Astrocyte of the cerebellum (primary cell): ENCODE results near the gene LRRC40.

Source experiments
- DNase-seq: peaks from one replicate; pipeline ENCODE4 v3.0.0-alpha.2; 2011; ENCODE audit warnings: low read depth
- H3K4me3 ChIP-seq: 2 replicates; pipeline ENCODE4 v1.5.1; 2011; ENCODE audit warnings: mild to moderate bottlenecking, low read depth, low read length, moderate library complexity
- in situ Hi-C: cut with HindIII; loops from 2 replicates; pipeline ENCODE4 v1.10.0; 2017; ENCODE audit warnings: low sequenced_read_pairs
- TF ChIP-seq, protein P1 (sequence below): IDR thresholded peaks from 2 replicates; pipeline ENCODE4 v1.5.1; 2012; ENCODE audit warnings: low read length, low read depth, moderate library complexity, mild to moderate bottlenecking; ENCODE audit errors: missing control alignments

Gene LRRC40

GRCh38 chr1:70143048-70143659 lies 62.2 kb downstream of the LRRC40 start:
- DNase-seq = peak; percentile 26
- TF ChIP-seq, protein P1, sequence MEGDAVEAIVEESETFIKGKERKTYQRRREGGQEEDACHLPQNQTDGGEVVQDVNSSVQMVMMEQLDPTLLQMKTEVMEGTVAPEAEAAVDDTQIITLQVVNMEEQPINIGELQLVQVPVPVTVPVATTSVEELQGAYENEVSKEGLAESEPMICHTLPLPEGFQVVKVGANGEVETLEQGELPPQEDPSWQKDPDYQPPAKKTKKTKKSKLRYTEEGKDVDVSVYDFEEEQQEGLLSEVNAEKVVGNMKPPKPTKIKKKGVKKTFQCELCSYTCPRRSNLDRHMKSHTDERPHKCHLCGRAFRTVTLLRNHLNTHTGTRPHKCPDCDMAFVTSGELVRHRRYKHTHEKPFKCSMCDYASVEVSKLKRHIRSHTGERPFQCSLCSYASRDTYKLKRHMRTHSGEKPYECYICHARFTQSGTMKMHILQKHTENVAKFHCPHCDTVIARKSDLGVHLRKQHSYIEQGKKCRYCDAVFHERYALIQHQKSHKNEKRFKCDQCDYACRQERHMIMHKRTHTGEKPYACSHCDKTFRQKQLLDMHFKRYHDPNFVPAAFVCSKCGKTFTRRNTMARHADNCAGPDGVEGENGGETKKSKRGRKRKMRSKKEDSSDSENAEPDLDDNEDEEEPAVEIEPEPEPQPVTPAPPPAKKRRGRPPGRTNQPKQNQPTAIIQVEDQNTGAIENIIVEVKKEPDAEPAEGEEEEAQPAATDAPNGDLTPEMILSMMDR = peak; percentile 50
- no peak overlapping the region for H3K4me3 ChIP-seq
- in situ Hi-C loops = no loop called here

GRCh38 chr1:70142075-70142474 lies 63.3 kb downstream of the LRRC40 start:
- peak; percentile 3 for DNase-seq
- H3K4me3 ChIP-seq = no peak overlapping the region
- in situ Hi-C loops = no loop called here
- TF ChIP-seq, protein P1 = peak; percentile 24

DNA sequence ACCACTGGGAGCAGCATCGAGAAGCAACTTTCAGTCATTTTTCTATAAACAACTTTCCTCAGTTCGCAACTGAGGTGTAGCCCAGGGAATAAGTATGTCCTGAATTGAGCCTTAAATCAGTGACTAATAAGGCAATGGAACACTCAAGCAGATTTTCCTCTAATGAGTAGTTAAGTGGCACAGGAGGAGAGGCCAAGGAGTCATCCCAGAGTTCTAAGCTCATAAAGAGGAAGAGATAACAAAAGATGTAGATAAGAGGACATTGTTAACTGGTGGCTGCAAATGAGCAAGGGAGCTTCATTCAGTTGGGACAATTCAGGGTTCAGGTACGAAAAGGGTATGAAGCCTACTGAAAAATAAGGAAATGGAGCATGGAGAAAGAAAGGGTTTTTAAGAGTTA lies 64.5 kb downstream of the LRRC40 start:
- DNase-seq = no peak
- TF ChIP-seq, protein P1 = no peak
- no peak overlapping the region for H3K4me3 ChIP-seq
- in situ Hi-C loops = no loop called here

DNA sequence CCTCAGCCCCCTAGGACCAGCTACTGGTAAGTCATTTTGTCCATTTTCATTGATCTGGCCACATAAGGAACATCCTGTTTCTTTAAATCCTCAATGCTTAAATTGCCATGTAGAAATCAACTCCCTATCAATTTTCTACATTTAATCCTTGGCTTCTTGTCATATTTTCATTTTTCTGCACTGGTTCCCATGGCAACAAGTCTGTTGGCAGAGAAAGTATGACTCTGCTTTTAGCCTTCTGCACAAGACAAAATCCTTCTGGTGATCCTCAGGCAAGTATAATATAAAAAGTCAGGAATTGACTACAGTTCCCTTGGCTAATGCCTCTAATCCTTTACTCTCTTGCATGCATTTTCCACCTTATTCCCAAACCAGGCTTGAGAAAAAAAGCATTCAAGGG lies 65.0 kb downstream of the LRRC40 start:
- no peak overlapping the region for H3K4me3 ChIP-seq
- TF ChIP-seq, protein P1 = no peak
- DNase-seq = peak; percentile 38
- in situ Hi-C loops = no loop called here

- no peak for DNase-seq
- in situ Hi-C loops = no loop called here
- TF ChIP-seq, protein P1 = no peak
- no peak overlapping the region for H3K4me3 ChIP-seq
These were observed 71.2 kb downstream of the LRRC40 start for GRCh38 chr1:70134148-70134547.

DNA sequence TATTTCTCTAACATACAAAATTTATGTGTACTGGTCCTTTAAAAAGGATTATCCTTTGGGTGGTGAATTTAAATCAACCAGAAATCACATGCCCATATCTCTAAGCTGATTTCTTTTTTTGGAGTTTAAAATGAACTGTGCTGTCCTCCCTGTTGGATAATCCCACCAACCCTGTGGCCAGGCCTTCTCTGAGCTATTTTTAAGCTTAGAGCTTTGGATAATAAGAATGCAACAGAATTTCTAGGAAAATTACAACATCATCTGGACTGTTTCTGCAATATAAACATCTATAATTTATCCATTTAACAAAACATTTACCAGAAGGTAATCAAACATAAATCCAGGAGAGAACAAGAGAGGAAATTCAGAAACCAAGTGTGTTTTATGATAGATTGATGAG lies 88.3 kb downstream of the LRRC40 start:
- in situ Hi-C loops = no loop called here
- DNase-seq = no peak
- H3K4me3 ChIP-seq = no peak overlapping the region
- TF ChIP-seq, protein P1 = no peak
